T-helper 22 cell (primary cell): Measurements from ENCODE around the gene HOXC9.

Experiments
- DNase-seq: peaks from one replicate; pipeline ENCODE4 v3.0.0-alpha.2; 2020; ENCODE audit warnings: low read depth

The HOXC9 gene

DNA sequence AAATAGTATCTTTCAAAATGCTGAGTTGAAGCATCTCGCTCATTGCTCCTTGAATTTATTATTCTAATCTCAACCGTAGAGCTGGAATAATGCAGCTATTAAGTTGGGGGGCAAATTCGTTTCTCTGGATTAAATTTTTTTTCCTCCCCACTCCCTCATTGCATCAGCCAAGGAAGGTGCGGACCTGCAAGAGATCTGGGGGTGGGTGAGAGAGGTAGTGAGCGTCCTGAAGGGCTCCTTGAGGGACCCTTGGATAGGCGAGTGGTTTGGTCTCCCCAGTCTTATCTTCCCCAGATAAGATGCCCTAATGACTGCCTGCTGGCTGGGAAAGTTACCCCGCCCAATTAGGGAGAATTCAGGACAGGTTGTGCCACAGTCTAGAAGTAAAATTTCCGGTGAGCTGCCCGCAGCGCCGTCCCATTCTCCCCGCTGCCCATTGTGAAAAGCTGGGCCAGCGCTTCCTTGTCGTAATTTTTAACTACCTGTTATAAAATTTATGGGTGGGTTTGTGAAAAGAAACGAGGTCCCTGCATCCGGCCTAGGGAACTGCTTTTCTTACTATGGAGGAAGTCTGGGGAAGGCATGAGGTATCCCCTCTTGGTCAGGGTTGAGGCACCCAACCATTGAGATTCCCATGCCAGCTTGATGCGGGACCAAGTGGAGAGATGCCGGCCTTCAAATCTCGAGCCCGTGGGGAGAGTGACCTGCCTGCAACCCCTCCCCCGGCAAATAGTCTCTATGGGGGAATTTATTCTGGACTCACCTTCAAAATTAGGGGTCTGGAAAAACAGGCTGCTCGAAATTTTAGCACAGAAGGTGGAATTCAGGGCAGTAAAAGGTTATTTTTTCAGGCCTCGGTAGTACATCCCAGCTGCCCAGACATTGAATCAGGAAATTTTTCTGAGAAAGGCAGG lies 15.3 kb downstream of the HOXC9 start:
- DNase-seq, result no peak

- DNase-seq, result no peak
These were observed 16.1 kb downstream of the HOXC9 start for GRCh38 chr12:54016051-54016450.

DNA sequence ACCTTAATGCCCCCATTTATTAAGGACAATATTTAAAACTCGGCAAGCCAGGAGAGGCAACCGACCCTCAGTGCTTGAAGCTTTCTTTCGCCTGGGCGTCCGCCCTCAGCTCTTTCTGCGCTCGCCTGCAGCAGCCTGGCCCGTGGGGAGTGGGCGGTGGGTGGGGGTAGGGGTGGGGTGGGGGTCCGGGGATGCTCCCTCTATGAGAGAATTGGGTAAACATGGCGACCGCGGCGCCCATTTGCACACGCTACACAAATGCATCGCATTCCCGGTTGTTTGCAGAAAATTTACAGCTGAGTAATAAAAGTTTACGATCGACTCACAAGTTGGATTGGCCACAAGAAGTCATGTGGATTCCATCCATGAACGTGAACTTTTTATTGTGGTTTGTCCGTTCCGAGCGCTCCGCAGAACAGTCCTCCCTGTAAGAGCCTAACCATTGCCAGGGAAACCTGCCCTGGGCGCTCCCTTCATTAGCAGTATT lies 16.6 kb downstream of the HOXC9 start:
- DNase-seq, result no peak

DNA sequence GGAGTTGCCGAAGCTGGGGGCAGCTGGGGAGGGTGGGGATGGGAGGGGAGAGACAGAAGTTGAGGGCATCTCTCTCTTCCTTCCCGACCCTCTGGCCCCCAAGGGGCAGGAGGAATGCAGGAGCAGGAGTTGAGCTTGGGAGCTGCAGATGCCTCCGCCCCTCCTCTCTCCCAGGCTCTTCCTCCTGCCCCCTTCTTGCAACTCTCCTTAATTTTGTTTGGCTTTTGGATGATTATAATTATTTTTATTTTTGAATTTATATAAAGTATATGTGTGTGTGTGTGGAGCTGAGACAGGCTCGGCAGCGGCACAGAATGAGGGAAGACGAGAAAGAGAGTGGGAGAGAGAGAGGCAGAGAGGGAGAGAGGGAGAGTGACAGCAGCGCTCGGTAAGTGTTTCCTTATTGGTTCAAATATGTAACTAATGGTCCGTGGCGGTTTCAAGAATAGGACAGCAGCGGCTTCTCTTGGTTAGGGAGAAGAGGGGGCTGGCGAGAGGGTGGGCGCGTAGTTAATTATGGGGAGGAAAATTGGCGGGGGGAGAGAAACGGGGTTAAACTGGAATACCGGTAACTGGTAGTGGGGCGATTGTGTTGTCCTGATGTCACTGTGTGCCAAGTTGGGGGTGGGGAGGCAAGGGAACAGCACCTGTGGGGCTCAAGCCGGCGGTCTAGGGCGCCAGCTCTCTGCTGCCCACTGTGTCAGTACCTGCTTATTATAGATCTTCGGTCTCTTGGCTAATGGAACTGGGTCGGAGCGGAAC lies 17.2 kb downstream of the HOXC9 start:
- DNase-seq, result no peak

- DNase-seq, result peak; percentile 49
These were observed 18.0 kb downstream of the HOXC9 start for GRCh38 chr12:54017878-54018467.

GRCh38 chr12:54018468-54018984 lies 18.6 kb downstream of the HOXC9 start:
- DNase-seq, result no peak

- no peak for DNase-seq
These were observed 19.3 kb downstream of the HOXC9 start for GRCh38 chr12:54019091-54019811.

DNA sequence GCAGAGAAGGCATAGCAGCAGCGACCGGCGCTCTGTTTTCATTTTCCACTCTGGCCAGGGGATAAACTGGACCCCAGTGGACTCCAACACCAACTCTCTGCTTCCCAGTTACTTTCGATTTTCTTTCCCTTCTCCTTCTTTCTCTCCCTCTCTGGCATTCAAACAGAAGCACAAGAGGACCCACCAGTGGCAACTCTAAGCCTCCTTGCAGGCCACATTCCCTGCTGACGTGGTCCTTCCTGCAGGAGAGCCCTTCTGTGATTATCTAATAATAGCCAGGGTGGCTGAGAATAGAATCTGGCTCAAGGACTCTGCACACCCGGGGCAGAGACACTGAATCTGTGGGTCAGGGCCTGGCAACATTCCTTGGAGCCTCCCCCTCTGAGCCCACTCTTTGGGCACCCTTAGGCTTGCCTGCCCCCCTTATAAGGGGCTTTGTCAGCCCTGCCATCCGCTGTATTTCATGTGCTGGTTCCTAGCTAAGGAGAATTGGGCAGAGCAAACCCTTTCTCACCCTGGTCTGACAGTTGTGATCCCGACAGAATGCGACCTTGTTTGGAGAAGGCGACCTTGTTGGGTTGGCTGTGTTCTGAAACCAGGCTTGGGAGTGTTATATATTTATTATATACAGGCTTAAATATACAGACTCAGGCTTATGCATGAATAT lies 20.1 kb downstream of the HOXC9 start:
- no peak for DNase-seq

DNA sequence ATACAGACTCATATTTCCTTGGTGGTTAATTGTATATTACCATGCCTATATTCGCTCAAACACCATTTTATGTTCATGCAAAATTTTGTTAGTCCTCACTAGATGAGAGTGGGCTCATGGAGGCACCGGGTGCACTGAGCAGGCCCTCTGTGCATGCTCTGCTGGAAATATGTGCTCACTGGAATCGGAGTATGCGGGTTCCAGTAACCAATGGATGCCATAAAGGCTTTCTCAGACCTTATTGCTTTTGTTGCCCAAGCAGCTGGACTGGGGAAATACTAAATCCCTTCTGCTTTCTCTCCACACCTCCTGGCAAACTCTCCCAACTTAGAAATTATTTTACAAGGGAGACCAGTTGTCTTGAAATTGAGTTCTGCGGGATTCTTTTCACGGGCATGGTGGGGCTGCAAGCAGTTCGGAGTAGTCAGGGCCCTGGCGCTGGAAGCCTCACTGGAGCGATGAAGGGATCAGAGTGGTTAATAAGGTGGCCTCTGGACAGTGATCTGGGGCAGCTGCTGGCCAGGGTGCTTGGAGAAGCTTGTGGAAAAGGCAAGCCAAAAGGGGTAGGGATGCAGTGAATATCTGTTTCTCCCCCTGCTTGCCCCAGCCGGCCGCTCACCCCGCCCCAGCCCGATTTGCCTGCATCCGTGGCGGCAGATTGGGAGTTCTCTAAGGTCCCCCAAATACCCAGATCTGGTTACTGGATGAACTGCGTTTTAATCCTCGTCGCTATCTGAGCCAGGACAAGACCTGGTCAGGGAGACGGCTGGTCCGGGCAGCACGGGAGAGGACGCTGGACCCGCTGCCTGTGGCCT lies 20.8 kb downstream of the HOXC9 start:
- no peak for DNase-seq

DNA sequence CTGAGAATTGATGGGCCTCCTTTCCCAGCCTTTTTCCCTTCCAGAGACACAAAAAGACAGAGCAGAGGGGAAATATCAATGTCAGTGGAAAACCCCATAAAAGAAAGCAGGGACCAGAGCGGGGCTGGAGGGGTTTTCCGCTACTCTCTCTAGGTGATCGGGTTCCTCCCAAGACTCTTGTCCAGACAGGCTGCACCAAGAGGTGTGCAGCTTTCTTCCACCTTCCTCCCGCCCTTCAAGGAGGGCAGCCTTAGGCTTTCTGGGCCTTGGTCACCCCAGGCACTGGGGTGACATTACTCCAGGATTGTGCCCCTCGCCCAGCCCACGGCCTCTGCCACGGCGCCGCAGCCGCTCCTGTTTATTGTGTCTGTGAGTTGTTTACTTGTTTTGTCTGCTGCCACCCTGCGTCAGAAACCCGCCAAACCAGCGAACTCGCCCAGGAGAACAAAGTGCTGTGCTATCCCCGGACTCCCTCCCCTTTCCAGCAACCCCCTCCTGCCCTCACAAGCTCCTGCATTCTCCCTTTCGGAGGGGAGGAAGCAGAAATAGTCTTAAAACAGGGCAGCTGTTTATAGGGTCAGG lies 21.6 kb downstream of the HOXC9 start:
- DNase-seq, result no peak

DNA sequence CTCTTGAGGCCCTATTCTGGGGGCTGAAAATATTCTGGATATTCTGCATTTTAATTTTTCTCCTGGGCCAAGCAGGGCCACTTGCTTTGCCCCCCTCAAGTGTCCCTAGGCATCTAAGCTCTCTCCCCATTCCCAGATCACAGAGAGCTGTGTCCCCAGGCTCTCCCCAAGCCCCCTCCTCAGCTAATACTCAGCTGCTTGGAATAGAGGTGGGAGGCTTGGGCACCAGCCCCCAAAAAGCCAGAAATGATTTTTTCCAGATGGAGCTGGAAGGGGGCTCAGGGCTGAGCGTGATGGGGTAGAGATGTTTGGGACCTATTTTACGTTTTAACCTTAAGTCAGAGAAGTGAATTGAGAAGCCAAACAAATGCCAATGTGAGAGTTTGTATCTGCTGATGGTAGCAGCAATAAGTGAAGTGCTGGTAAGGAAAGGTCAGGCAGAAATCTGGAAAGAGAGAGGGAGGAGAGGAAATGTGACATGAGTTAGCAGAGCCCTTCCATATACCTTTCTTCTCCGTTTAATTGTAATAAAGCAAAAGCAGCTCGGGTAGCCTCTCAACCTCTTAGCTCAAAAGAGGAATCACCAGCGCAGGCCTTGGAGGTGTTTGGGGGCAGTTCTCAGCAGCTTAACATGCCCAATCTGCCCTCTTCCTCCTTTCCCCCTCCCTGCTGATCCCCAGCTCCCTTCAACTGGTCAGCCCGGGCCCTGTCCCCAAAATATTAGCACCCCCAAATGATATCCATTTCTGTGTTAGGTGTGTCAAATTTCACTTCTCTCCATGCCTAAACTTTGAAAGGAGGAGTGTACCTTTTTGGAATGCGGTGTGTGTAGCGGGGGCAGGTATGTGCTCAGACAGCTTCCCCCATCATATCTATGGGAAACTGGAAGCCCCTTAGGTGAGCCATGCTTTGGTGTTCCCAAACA lies 23.3 kb downstream of the HOXC9 start:
- DNase-seq, result no peak

GRCh38 chr12:54024127-54024526 lies 24.2 kb downstream of the HOXC9 start:
- no peak for DNase-seq

DNA sequence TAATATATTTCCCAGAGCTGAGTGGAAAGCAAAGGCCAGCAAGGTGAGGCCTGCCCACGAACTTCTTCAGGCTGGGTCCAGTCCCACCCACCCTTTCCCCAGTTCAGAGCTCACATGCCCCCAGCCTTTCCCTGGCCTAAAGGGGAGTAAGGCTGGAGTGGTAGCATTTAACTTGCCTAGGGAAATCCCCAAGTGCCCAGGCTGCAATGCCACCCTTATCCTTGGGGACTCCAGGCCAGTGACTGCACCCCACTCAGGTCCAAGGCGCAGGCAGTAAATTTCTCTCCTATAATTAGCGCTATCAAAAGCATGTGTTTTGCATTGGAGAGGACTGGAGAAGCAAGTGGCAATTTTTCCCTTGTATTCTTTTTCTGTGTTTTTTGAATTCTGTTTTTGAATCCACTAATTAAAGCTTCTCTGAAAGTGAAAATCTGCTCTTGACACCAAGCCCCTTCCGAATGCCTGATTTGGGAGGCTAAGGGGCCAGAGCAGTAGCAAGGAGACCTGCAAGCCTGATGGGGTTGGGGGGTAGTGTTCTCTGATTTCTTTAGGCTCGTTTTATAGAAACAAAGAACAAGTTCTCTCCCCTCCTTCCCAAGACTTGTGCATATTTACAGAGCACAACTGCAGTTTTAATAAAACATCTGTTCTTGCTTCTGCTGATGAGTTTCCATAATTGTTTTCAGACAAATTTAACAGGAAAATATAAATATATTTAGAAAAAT lies 24.8 kb downstream of the HOXC9 start:
- no peak for DNase-seq

DNA sequence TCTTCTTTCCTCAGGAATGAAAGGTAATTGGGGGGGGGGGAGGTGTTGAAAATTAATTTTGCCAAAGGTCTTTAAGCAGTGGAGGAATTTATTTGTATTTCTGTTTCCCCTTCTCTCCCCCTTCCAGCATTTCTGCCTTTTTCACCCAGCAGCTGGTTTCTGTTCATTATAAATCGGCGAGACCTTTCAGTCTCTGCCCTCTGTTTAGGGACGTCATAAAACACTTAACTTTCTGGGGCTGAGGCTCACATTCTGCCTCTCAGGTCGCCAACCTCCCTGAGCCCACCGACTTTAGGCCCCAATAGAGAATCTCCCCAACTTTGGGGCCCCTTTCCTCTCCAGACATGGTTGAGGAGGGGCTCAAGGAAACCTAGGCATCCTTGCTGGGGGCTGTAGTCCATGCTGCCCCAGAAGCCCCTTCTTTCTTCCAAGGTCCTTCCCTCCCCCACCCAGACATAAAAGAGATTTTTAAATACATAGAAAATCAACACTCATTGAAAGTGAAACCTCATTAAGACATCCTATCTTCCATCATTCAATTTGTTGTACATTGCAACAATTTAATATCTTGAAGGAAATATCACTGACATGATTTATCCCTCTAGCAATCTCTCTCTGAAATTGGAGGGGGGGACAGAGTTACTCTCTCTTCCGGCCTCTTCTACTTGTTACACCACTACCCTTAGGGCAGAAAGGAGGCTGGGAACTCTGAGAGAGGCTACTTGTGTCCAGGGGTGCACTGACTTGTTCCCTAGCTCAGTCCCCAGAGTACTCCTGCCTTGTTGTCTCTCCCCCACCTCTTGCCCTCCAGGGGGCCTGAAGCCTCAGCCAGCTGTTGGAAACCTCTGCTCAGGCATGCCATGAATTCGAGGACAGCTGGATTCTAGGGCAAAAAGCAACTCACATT lies 25.8 kb downstream of the HOXC9 start:
- DNase-seq, result no peak

DNA sequence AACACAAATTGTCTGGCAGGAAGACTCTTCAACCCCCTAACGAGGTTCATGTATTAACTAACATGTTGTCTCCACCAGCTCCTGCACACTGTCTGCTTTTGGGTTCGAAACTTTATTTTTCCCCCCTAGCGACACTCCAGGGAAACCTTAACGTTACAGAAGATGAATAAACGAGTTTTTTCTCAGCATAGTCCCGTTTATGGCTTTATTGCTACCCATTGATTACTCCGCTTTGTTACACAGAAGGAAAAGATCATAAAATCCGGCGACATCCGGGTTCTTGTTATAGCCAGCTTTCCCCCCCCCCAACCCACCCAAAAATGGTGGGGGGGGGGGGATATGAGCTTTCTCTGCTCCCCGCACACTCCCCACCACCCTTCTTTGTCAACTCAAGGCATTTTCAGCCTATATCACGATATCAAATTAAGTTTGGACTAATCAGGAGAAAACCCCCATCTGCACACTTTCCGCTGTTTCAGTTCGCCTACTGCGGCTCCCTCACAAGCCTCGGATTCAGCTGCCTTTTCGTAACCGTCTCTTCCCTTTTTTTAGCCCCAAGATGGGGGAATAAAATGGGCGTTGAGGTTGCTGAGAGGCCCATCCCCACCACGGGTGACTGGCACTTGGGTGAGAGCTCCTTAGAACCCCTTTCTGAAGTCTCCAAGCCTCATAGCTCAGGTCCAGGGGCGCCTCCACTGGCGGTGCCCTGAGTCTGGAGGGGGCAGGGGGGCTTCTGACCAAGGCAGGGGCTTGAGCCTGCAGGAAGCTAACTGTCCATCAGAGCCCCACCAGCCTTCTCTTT lies 26.9 kb downstream of the HOXC9 start:
- no peak for DNase-seq

DNA sequence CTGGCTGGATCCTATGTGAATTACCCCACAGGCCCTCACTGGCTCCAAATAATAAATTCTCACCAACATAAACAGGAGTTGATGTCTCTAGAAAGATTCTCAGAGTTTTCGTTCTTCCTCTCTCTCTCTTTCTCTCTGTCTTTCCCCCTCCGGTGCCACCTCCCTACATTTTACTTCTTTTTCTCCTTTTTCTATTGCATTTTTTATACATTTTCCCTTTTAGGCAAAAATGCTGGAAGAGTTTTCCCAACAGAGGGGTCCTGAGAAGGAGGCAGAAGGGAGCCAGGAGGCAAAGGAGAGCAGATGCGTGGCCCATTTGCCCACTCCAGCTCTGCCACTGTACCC lies 27.5 kb downstream of the HOXC9 start:
- no peak for DNase-seq
